OCI-LY3 (cell line): ENCODE data around the gene TAF5.

ENCODE experiments used
- H2AFZ ChIP-seq: fragments of 200-600, 300-600 bp; shearing (Covaris generic); 2 replicates; pipeline ENCODE4 v1.6.0; 2014; ENCODE audit warnings: antibody characterized with exemption, low read depth, low read length
- H3K27ac ChIP-seq: fragments of 200-600, 300-600 bp; sonication (generic); 2 replicates; pipeline ENCODE4 v1.5.1; 2014; ENCODE audit warnings: mild to moderate bottlenecking, low read length, moderate library complexity, mixed read lengths
- H3K27me3 ChIP-seq: fragments of 200-600, 300-600 bp; sonication (generic); 2 replicates; pipeline ENCODE4 v1.6.1; 2014; ENCODE audit warnings: low read depth, low read length, mixed read lengths
- H3K36me3 ChIP-seq: fragments of 200-600, 300-600 bp; sonication (generic); replicated peaks from 2 replicates; pipeline ENCODE3; 2014; ENCODE audit warnings: low read depth, low read length, mixed read lengths
- H3K4me1 ChIP-seq: fragments of 300-600, 200-600 bp; sonication (generic); 2 replicates; pipeline ENCODE4 v1.6.1; 2014; ENCODE audit warnings: low read length, mixed read lengths
- H3K4me2 ChIP-seq: fragments of 200-600, 300-600 bp; sonication (generic); 2 replicates; pipeline ENCODE4 v1.6.1; 2014; ENCODE audit warnings: low read length, mixed read lengths
- H3K4me3 ChIP-seq: fragments of 300-600, 200-600 bp; sonication (generic); 2 replicates; pipeline ENCODE4 v1.5.1; 2014; ENCODE audit warnings: antibody characterized with exemption, mild to moderate bottlenecking, low read length, moderate library complexity
- H3K79me2 ChIP-seq: fragments of 300-600, 200-600 bp; shearing (Covaris generic); 2 replicates; pipeline ENCODE4 v1.6.1; 2014; ENCODE audit warnings: mild to moderate bottlenecking, low read length, mixed read lengths
- H3K9ac ChIP-seq: fragments of 300-600, 200-600 bp; shearing (Covaris generic); 2 replicates; pipeline ENCODE4 v1.6.0; 2014; ENCODE audit warnings: mild to moderate bottlenecking, low read length, moderate library complexity
- H3K9me3 ChIP-seq: fragments of 200-600, 300-600 bp; shearing (Covaris generic); 2 replicates; pipeline ENCODE4 v1.6.1; 2014; ENCODE audit warnings: low read length, mixed read lengths; ENCODE audit not compliant: insufficient read depth
- H4K20me1 ChIP-seq: fragments of 200-600, 300-600 bp; sonication (generic); 2 replicates; pipeline ENCODE4 v1.6.1; 2016; ENCODE audit warnings: low read length, mixed read lengths; ENCODE audit not compliant: insufficient read depth
- CTCF ChIP-seq: fragments of 200-600, 300-600 bp; sonication (generic); IDR thresholded peaks from 2 replicates; pipeline ENCODE4 v1.5.1; 2014; ENCODE audit warnings: antibody characterized with exemption, low read length, low read depth
- EZH2phosphoT487 ChIP-seq: fragments of 200-600 bp; shearing (Covaris generic); IDR thresholded peaks from 2 replicates; pipeline ENCODE4 v1.6.1; 2018; ENCODE audit warnings: antibody characterized with exemption, mixed run types, low read depth

TAF5 gene

GRCh38 chr10:103367782-103368518, at the start of gene TAF5:
Gene TAF5, plus strand, starts transcription at chr10:103367976. Its CDS starts 14 bp downstream, at chr10:103367990.
- H3K9me3 ChIP-seq: no peaks in the 10 kb centered on the region
- TF ChIP-seq CTCF (no peak), EZH2phosphoT487 (no peak)
- H3K4me1 ChIP-seq: peaks cover 2% of the 10 kb centered on the region
- no peaks in the 10 kb centered on the region for H3K36me3 ChIP-seq
- H2AFZ ChIP-seq: peak within 1 kb of the TSS; percentile 79
- no peaks in the 10 kb centered on the region for H3K27me3 ChIP-seq
- peak within 1 kb of the TSS; percentile 67 for H3K27ac ChIP-seq
- H3K9ac ChIP-seq: peak within 1 kb of the TSS; percentile 79
- H3K4me3 ChIP-seq: peak within 1 kb of the TSS; percentile 86
- H3K4me2 ChIP-seq: peak within 1 kb of the TSS; percentile 76
- H4K20me1 ChIP-seq: no peaks in the 10 kb centered on the region
- peaks cover 32% of the 10 kb centered on the region for H3K79me2 ChIP-seq

- peaks cover 5% of the 10 kb centered on the region for H3K36me3 ChIP-seq
- H3K27me3 ChIP-seq: no peaks in the 10 kb centered on the region
- no peak overlapping the region for H3K9ac ChIP-seq
- H3K27ac ChIP-seq: no peak overlapping the region
- no peaks in the 10 kb centered on the region for H3K4me1 ChIP-seq
- H3K79me2 ChIP-seq: no peaks in the 10 kb centered on the region
- no peaks in the 10 kb centered on the region for H4K20me1 ChIP-seq
- no peaks in the 10 kb centered on the region for H3K9me3 ChIP-seq
- TF ChIP-seq CTCF (no peak), EZH2phosphoT487 (no peak)
- no peak overlapping the region for H2AFZ ChIP-seq
- no peak overlapping the region for H3K4me2 ChIP-seq
- H3K4me3 ChIP-seq: no peak overlapping the region
Measured at GRCh38 chr10:103327906-103328305, 39.9 kb upstream of the TAF5 start.

DNA sequence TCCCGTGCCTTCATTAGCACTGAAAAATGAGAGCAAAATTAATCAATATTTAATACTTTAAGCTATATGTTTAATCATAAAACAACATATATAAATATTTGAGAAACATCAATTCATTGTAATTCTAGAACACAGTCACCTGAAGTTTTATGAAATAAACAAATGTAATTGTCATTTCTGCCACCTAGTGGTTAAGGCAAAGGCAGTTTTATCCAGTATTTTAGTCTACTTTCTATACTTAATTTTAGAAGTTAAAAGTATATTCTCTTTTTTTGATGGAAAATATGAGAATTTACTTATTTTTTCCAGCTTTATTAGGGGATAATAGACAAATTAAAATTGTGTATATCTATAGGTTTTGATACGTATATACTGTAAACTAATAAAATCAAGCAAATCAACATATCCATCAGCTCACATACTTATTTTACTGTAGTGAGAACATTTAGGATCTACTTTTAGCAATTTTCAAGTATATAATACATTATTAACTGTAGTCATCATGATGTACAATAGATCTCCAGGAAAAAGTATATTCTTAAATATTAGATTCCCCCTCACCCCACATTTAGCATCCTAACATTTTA, 33.7 kb upstream of the TAF5 start:
- no peak overlapping the region for H2AFZ ChIP-seq
- H3K27me3 ChIP-seq: no peaks in the 10 kb centered on the region
- no peaks in the 10 kb centered on the region for H4K20me1 ChIP-seq
- no peak overlapping the region for H3K27ac ChIP-seq
- no peak overlapping the region for H3K4me2 ChIP-seq
- H3K9ac ChIP-seq: no peak overlapping the region
- no peaks in the 10 kb centered on the region for H3K79me2 ChIP-seq
- no peak overlapping the region for H3K4me3 ChIP-seq
- no peaks in the 10 kb centered on the region for H3K4me1 ChIP-seq
- TF ChIP-seq EZH2phosphoT487 (no peak), CTCF (peak; percentile 55)
- no peaks in the 10 kb centered on the region for H3K9me3 ChIP-seq
- peaks cover 15% of the 10 kb centered on the region for H3K36me3 ChIP-seq

DNA sequence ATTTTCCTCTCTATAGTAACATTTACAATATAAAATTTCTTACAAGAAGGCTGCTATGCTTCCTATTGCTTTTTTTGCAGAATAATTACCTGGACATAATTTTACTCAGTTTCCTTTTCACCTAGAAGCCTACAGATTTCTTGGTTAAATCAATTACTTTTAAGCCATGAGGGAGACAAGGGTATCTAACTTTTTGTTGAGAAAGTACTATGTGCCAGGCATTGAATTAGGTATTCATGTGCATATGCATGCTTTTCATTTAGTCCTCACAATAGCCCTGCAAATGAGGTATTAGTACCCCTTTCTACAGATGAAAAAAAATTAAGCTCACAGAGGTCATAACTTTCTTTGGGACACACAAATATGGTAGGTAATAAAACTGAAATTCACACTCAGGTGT, 33.2 kb upstream of the TAF5 start:
- peaks cover 15% of the 10 kb centered on the region for H3K36me3 ChIP-seq
- H3K4me1 ChIP-seq: no peaks in the 10 kb centered on the region
- TF ChIP-seq EZH2phosphoT487 (no peak), CTCF (no peak)
- no peak overlapping the region for H3K4me3 ChIP-seq
- H2AFZ ChIP-seq: no peak overlapping the region
- H3K9ac ChIP-seq: no peak overlapping the region
- no peaks in the 10 kb centered on the region for H3K27me3 ChIP-seq
- no peak overlapping the region for H3K27ac ChIP-seq
- no peaks in the 10 kb centered on the region for H3K9me3 ChIP-seq
- no peak overlapping the region for H3K4me2 ChIP-seq
- H4K20me1 ChIP-seq: no peaks in the 10 kb centered on the region
- no peaks in the 10 kb centered on the region for H3K79me2 ChIP-seq
